NCI-H774 (cell line): ENCODE results near the gene ABCG8.

ENCODE experiments used
- DNase-seq: peaks from one replicate; lab custom pipeline; 2025; lab: John Stamatoyannopoulos, UW

The ABCG8 gene

GRCh38 chr2:43838560-43839267 is at the start of gene ABCG8, which contains the start of gene ABCG5:
TSS of gene ABCG8 (plus strand) at chr2:43838971. CDS start at chr2:43839054, 83 bp downstream.
TSS of gene ABCG5 (minus strand) at chr2:43838839. CDS start at chr2:43838679, 160 bp downstream.
- DNase-seq: no peak

GRCh38 chr2:43790147-43790546 is 48.6 kb upstream of the ABCG8 start:
- DNase-seq: no peak

GRCh38 chr2:43791035-43791765 is 47.6 kb upstream of the ABCG8 start:
- no peak for DNase-seq

GRCh38 chr2:43792653-43793052 is 46.1 kb upstream of the ABCG8 start:
- no peak for DNase-seq

- DNase-seq: no peak
Observed at GRCh38 chr2:43794956-43795355, 43.8 kb upstream of the ABCG8 start.

GRCh38 chr2:43796206-43796605 is 42.6 kb upstream of the ABCG8 start:
- DNase-seq: no peak

- no peak for DNase-seq
Observed at GRCh38 chr2:43798300-43798699, 40.5 kb upstream of the ABCG8 start.

GRCh38 chr2:43800894-43801293 is 37.9 kb upstream of the ABCG8 start:
- DNase-seq: no peak

GRCh38 chr2:43802135-43802534 is 36.6 kb upstream of the ABCG8 start:
- DNase-seq: no peak

GRCh38 chr2:43803113-43803512 is 35.7 kb upstream of the ABCG8 start:
- no peak for DNase-seq

GRCh38 chr2:43806719-43807031 is 32.1 kb upstream of the ABCG8 start:
- no peak for DNase-seq

GRCh38 chr2:43810452-43810851 is 28.3 kb upstream of the ABCG8 start:
- DNase-seq: no peak

GRCh38 chr2:43810888-43811287 is 27.9 kb upstream of the ABCG8 start:
- DNase-seq: no peak

- DNase-seq: no peak
Observed at GRCh38 chr2:43812006-43812405, 26.8 kb upstream of the ABCG8 start.

GRCh38 chr2:43812947-43813346 is 25.8 kb upstream of the ABCG8 start:
- DNase-seq: no peak

GRCh38 chr2:43814711-43815110 is 24.1 kb upstream of the ABCG8 start:
- no peak for DNase-seq

- no peak for DNase-seq
Observed at GRCh38 chr2:43818761-43819160, 20.0 kb upstream of the ABCG8 start.

- DNase-seq: no peak
Observed at GRCh38 chr2:43819491-43820163, 19.1 kb upstream of the ABCG8 start.

- no peak for DNase-seq
Observed at GRCh38 chr2:43822839-43823238, 15.9 kb upstream of the ABCG8 start.

GRCh38 chr2:43823751-43824150 is 15.0 kb upstream of the ABCG8 start:
- no peak for DNase-seq

- no peak for DNase-seq
Observed at GRCh38 chr2:43824512-43824911, 14.3 kb upstream of the ABCG8 start.

- DNase-seq: no peak
Observed at GRCh38 chr2:43824951-43825493, 13.7 kb upstream of the ABCG8 start.

- DNase-seq: no peak
Observed at GRCh38 chr2:43825841-43826240, 12.9 kb upstream of the ABCG8 start.
